NOMO-1 treated with DMSO at 0.1 percent for 48 hours (cell line): ENCODE data around the gene TRIM27.
A peak's percentile ranks its signal among the peaks of the same experiment; 100 is the strongest.
"Not testable (repeated sequence)": the region's sequence is repeated elsewhere in the genome, so short reads cannot be mapped to it uniquely, and the experiment has no call there.

ENCODE experiments used
- DNase-seq: peaks from one replicate; lab custom pipeline; 2025; ENCODE audit not compliant: unreplicated experiment; lab: John Stamatoyannopoulos, UW

TRIM27 gene

GRCh38 chr6:28866205-28867085, 57.3 kb downstream of the TRIM27 start:
- peak; percentile 55 for DNase-seq

DNA sequence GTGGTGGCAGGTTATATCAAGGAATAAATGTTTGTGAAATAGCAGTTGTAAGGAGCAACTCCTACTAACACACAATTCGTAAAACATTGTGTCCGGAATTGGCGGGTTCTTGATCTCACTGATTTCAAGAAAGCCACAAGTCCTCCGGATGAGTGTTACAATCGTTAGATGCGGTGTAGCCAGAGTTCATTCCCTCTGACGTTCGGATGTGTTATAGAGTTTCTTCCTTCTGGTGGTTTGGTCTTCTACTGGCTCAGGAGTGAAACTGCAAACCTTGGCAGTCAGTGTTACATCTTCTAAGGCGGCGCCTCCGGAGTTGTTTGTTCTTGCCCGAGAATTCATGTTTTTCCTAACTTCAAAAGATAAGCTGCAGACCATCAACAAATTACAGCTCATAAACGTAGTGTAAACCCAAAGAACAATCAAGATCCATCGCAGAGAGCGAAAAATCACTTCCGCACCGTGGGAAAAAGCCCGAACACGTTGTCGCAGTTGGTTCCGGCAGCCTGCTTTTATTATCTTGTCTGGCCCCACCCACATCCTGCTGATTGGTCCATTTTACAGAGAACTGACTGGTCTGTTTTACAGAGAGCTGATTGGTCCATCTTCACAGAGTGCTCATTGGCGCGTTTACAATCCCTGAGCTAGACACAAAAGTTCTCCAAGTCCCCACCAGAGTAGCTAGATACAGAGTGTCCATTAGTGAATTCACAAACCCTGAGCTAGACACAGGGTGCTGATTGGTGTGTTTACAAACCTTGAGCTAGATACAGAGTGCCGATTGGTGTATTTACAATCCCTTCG, 58.2 kb downstream of the TRIM27 start:
- peak; percentile 45 for DNase-seq

GRCh38 chr6:28864326-28864923, 59.4 kb downstream of the TRIM27 start:
- DNase-seq = no peak

GRCh38 chr6:28863604-28864325, 60.0 kb downstream of the TRIM27 start:
- DNase-seq = peak; percentile 62

GRCh38 chr6:28862077-28862476, 61.7 kb downstream of the TRIM27 start:
- DNase-seq = no peak

- no peak for DNase-seq
Measured at GRCh38 chr6:28861339-28861738, 62.4 kb downstream of the TRIM27 start.

DNA sequence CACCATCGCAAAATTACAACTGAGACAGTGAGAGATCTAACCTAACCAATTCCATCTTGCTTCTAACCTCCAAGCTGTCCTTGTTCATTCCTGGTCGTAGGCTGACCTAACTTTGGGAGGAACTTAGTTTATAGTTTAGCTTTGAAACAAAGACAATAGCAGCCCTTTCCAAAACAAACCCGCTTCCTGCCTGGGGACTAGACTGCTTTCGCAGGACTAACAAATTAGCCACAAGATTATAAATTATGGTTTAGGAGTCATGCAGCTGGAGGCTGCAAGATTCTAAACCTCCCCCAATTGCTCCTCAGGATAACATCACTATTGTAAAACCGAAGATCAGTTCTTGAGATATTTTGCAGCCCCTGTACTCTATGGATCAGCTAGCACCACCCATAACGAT, 63.2 kb downstream of the TRIM27 start:
- DNase-seq = no peak

GRCh38 chr6:28858963-28859362, 64.8 kb downstream of the TRIM27 start:
- no peak for DNase-seq

DNA sequence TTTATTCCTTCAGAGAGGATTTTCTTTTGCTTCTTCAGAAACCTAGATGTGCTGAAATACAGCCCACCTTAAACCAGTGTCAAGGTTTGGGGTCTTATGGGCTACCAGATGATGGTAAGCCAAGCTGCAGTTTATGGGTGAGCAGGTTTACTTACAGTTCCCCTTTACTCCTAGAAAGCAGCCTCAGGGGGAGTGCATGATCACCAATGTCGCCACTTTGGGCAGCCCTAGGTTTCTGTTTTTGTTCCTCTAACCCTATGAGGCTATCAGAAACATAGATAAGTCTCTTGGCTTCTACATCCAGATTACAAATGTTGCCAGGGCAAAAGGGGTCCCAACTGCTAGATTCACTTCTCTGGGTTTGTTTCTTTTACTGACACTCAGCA, 67.2 kb downstream of the TRIM27 start:
- DNase-seq = peak; percentile 65

DNA sequence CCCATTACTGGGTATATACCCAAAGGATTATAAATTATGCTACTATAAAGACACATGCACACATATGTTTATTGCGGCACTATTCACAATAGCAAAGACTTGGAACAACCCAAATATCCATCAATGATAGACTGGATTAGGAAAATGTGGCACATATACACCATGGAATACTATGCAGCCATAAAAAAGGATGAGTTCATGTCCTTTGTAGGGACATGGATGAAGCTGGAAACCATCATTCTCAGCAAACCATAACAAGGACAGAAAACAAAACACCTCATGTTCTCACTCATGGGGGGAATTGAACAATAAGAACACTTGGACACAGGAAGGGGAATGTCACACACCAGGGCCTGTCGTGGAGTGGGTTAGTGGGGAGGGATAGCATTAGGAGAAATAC, 69.4 kb downstream of the TRIM27 start:
- not testable (repeated sequence) for DNase-seq
